AG20443 (cell line): Measurements from ENCODE around the gene LMCD1.
A peak's percentile ranks its signal among the peaks of the same experiment; 100 is the strongest.

Experiments
- DNase-seq: peaks from one replicate; pipeline ENCODE4 v3.0.0; 2012; ENCODE audit warnings: low spot score, mixed read lengths

The LMCD1 gene

DNA sequence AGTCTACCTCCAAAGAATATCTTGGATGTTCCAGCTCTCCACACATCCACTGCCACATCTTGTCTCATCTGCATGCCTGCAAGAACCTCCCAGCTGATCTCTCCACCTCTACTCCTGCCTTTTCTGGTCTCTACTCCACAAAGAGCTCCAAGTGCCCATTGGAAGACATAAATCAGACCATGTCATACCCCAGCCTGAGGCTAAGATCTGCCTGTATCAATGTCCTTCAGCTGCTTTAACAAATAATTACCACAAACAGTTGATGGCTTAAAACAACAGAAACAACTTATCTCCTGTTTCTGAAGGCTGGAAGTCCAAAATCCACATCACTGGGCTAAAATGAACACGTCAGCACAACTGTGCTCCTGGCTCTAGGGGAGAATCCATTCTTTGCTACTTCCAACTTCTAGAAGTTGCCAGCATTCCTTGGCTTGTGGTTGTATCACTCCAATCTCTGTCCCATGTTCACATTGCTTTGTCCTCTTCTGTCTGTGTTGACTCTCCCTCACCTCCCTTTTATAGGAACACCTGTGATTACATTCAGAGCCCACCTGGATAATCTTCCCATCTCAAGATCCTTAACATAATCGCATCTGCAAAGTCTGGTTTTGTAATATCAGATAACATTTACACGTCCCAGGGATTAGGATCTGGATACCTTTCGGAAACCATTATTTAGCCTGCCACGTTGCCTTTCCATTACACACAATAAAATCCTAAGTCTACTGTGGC lies 17.0 kb upstream of the LMCD1 start:
- no peak for DNase-seq

DNA sequence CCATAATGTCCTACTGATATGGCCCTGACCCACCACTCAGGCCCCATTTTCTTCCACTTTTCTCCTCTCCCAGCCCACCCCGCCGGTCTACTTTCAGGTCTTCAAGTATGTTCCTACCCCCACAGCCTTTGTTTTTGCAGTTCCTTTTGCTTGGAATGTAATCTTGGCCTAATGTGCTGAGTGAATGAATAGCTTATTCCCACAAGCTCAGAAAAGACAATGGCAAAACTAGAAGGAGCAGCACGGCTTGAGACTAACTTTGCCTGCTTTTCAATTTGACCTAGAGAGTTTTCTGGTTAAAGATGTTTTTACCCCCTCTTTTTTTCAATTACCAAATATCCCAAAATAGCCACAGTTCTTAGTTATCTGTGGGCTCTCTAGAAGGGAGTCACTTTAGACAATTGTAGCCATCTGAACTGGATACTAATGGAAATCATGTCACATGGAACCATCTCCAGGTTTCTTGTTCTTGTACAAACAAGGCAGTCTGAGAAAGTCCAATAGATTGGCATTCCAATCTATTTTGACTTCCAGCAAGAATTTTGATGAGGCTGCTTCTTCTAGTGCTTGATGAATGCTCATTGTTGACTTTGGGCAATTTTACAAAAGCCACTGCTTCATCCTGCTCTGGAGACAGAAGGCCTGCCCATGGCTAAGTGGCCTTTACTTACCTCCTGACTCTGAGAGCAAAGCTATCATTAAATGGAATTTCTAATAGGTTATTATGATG lies 16.3 kb upstream of the LMCD1 start:
- DNase-seq = no peak

DNA sequence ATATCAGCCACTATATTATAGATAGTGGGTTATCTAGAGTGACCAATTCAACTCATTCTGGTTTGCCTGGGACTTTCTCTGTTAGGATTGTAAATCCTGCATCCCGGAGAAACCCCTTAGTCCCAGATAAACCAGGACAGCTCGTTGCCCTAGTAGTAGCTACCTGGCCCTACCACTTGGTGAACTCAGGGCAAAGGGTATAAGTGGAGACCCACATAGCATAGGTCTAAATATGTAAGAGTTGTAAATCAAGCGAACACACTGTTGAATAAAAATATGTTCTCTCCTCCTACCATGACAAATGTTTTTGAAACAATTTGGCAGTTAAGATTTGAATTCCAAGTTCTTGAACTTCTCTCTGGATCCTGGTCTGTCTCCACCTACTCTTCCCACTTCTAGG lies 15.7 kb upstream of the LMCD1 start:
- DNase-seq = no peak

DNA sequence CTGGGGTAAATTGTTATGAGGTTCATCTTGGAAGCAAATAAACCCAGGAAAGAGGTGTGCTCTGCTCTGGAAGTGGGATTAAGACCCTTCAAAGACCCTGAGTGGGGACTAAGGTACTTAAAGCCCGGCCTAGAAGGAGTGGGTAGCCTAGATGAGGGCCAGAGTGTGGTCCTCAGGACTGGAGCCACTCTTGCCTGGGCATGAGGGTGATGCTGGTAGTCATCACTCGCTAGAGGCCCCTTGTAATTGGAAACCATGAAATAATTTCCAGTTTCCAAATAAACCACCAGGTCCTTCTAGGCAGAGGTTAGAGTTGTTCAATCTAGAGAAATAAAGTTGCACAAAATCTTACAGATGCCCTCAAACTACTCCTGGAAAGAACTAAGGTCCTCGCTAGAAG lies 15.2 kb upstream of the LMCD1 start:
- no peak for DNase-seq

DNA sequence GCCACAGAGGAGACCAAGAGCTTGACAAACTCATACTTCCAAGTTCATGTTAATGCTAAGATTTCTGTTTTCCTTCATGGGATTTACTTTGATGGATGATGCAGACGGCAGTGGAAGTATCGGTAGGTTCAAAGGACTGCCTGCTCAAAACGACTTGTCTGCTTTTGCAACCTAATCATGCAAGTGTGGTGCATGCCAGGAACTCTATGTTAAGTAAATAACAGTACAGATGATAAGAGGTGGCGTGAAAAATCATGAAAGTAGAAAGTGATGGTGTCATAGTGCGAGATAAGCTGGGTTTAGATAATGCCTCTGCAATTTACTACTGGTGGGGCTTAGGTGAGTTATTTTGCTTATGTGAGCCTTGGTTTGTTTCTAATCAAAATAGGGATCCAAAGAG lies 14.7 kb upstream of the LMCD1 start:
- DNase-seq = no peak

DNA sequence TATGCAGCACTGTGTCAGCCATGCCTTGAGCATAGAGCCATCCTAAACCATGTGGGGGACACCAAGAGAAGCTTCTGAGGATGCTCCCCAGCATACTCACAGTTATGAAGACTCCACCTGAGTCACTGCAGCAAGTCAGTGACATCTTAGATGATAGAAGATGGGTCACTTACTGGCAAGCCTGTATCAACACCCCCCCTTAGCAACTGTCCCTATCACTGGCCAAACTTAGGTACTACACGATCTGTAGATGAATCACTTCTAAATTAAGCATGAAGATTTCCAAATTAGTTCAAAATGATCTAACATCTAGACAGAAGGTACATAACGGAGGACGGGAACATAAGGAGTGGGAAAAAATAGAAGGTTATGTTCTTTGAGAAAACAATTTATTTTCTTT lies 13.2 kb upstream of the LMCD1 start:
- DNase-seq = peak; percentile 42

DNA sequence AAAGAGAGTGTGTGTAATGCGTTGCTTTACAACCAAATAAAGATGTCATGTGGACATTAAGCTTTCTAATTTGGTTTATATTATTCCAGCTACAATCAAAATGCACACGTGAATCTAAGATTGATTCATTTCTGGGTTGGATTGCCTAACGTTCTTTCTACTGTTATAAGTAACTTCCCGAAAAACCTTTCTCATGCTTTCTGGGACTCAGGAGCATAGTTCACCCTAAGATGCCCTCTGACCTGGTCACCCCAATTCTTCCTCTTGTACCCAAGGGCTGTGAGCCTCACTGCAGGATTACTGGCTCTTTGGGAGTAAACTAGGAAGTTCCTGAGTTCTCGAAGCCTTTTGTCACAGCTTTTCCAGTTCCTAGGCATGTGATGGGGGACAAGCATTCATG lies 12.7 kb upstream of the LMCD1 start:
- no peak for DNase-seq

DNA sequence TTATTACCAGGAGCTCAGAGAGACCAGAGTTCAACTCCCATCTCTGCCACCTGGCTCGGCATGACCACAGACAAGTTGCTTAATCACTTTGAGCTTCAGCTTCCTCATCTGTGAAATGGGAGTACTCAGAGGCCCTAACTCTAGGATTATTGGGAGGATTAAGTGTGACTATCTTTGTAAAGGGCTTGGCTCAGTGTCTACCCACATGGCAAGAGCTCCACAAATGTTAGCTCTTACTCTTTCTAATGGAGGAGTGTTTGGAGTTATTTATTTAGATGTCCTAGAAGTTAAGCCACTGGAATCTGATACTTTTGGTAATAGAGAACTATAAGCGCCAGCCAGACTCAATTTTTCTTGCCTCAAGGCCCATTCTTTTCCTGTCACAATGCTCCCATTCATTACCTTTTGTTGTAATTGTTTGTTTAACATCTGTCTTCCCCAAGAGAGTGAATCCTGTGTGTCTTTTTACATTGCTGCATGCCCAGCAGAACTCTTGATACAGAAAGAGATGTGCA lies 12.3 kb upstream of the LMCD1 start:
- DNase-seq = no peak

DNA sequence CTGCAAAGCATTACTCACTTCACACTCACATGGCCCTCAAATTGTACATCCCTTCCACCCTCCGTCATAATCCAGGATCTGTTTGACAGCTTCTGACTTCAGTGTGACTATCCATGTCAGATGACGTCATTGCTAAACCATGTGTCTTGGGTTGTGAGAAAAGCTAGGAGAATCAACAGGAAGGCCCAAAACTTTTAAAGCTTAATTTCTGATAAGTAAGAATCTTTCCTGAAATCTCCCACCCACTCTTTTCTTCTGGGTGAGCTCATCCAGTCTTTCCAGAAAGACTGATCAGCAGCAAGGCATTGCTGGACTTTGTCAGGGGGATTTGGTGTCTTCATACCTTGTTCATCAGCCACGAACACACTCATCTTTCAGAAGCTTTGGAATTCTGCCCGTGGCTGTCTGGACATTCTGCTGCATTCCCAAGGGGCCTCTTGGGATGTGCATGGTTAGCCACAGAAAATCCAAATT lies 11.5 kb upstream of the LMCD1 start:
- peak; percentile 84 for DNase-seq

DNA sequence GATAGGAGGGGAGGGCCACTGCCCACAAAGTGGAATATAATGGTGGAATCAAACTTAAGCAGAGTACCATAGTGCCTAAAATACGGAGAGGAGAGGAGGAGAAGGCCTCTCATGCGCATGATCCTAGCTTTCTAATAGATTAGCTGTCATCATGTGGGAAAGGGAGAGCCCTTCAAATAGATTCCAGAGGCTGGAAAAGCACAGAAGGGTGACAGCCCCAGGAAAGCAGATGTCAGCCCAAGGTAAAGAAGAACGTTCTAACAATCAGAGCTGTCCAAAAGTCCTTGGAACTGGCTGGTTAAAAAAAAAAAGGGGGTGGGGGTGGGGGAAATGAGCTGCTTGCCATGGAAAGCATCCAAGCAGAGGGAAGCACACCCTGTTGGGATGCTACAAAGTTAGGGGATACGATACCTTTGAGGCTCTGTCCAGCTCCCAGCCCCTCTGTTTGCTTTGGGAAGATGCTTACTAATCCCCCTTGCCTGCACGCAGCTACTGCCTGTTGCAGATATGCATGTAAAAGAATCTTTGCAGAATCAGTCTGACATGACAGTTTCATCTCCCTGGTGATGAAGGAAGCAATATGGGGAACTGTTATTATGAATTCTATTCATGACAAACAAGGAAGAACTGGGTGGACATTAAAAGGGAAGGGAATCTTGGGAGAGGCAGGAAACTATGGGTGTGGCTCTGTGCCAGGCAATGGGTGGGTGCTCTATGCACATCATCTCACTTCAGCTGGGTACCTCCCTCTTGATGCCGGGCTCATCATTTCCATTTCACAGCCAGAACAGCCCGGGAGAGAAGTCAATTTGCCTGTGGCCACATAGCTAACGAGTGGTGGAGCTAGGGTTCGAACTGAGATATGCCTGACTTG lies 10.1 kb upstream of the LMCD1 start:
- no peak for DNase-seq

DNA sequence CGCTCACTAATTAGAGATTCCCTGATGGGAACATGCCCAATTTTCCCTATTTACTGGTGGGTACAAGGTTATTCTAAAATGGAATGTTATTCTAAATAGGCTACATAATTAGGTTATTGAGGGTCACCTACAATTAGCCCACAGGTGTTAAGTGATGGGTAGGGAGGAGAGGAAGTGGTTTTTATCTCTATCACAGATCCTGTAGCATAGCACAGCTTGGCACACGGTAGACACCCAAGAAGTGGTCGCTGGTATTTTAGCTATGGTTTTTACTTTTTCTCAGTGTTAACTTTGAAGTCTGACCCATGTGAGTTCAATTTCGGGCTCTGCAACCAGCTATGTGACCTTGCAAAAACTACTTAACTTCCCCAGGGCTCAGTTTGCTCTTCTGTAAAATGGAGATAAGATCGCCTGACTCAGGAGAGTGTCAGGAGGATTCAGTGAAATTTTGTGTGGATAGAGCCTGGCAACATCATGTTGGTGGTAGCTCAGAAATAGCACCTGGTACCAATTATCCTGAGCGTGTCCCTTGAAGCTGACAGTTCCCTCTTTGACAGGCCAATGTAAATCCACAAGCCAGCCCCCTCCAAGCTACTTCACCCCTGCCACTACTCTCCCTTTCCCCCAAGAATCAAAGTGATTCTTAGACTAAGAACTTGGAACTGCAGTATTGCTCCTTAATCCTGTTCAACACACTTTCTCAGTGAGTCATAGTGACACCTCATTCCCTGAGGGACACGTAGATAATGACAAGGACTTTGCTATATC lies 8.7 kb upstream of the LMCD1 start:
- DNase-seq = peak; percentile 21

DNA sequence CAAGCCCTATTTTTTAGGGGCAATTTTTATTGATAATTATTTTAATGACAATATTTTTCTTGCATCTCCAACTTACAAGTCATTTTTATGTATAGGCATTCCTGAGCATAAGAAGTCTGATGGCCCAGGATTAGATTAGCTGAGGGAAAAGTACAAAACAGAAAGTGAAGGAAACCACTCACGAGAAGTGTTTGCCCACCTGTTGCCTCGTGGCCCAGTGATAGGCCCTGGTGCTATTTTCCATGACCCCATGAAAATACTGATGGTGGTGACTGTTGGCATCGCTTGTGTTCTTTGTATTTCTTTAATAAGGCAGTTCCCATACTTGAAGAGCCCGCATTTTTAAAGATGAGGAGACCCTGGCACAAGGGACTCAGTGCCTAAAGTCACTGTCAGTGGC lies 7.9 kb upstream of the LMCD1 start:
- no peak for DNase-seq

DNA sequence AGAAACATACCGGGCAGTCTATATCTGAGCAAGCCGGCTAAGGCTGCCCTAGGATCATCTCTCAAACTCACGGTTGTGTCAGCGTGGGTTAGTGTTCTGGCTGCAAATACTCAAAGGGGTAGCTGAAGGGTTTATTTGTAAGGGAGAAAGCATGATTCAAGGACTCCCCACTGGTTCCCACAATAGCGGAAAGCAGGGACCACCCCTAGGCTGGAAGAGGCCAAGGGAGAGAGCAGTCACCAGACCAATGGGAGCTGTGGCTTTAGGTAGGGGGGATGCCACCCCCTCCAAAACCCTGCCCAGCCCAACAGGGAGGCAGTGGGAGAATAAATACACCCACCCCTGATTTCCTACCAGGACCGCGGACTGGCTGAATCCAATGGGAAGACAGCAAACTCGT lies 7.3 kb upstream of the LMCD1 start:
- DNase-seq = no peak

DNA sequence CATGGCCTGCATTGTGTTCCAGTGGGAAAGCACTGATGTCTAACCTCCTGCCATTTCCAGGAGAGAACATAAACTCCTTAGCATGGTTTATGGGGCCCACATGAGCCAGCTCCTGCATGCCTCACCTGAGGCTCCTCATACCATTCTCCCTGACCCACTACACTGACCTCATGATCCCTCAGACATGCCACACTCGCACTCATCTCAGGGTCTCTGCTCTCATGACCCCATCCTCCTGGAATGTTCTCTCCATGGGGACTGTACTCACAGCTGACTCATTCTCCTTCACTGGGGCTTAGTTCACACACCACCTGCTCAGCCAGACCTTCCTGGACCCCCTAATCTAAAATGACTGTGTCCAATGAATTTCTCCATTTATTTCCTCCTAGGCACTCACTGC lies 4.0 kb upstream of the LMCD1 start:
- no peak for DNase-seq

DNA sequence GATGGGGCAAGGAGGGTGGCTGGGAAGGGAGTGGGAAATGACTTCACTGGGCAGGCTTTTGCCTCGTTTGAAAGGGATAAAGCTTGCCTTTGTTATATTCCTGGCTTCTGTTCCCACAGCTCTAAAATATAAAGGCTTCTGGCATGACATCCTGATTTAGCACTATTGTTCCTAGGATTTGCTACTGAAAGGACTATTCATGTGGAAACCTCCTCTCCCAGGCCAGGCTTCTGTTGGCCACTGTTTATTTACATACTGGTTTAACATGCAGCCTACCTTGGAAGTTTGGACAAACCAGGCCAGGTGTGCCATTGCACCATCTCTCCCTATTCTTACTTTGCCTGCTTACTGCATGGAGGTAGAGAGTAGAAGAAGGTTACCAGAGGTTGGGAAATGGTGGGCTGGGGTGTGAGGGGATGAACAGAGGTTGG lies 2.4 kb upstream of the LMCD1 start:
- DNase-seq = no peak

DNA sequence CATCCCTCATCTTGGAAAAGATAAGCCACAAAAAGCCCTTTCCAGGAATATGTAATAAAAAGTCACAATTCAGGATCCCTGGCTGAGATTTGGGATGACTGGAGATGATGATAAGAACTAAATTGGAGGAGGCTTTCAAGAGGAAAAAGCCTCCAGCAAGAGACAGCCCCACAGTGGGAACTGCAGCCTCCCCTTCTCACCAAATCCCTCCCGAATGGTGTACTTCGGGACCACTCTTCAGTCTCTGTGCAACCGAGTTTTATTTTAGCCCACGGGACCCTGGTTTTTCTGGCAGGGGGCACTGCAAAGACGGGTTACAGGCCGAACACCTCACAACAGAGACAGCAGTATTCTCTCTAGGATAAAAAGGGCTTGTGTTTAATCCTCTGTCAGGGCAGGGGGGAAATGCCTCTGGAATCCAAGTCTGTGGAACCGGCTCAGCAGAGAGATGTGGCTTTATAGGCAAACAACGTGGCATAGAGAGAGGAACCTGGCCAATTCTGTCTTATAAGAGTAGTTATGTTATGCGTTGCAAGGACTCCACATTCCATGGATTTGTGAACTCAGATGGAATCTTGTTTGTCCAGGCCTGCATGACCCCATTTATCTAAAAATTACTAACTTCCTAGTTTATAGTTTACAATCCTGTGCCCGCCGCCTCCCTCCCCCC lies 1.2 kb upstream of the LMCD1 start:
- peak; percentile 40 for DNase-seq

DNA sequence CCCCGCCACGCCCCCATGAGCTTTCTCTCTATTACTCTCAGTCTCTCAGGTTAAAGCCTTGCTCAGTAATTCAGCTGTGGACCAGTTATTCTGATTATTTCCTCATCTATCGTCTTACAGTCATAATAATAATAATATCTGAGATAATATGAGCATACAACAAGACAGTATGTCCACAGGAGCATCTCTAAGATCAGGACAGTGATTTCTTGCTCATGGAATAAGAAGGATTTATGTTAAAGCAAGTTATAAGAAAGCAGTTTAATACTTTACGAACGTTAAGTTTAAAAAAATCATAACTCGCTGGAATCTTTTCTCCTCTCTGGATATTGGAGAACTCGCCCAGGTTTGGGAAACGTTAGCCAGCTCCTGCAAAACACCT lies 643 bp upstream of the LMCD1 start:
- no peak for DNase-seq

DNA sequence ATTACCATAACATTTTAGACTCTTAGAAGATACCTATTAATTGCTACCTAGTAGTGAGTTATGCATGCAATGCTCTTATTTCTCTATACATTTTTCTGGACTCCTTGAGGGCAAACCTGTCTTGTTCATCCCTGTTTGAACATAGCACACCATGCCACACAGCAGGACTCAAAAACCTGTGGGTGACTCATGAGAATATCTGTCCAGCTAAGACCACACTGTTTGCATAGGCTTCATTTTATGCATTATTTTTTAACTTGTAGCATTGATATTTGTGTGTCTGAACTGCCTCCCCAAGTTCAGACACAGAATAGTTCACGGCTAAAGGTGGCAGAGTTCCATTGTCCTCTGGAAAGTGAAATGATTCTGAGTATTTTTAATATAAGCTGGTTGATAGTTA lies 1.8 kb downstream of the LMCD1 start:
- DNase-seq = no peak

DNA sequence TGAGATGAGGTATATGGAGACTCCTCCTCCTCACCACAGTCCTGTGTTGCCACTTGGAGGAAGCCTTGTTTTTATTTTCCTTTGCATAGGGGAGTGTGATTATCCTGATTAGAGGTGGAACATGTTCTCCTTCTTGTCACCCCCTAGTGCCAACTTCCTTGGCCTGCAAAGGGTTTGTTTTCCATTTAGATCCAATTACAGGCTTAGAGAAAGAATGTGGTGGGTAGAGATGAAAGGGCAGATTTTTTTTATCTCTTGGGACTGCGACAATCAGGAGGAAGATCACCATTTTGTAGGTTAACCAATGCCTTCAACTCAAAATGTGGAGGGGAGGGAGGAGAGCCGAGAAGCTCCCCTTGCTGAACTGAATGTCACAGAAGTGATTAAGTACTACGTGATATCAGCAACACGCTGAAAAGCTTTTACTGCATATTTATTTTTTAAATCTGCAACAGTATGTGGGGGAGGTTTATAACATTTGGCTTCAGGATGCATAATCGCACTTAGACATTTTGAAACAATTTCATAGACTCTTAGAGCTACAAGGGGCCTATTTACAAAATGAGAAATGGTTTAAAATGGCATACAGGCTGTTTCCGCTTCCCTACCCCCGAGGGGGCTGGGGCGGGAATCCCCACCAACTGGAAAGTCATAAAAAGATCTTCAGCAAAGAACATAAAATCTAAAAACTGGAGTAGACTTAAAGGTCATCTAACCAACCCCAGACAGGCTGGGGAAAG lies 2.4 kb downstream of the LMCD1 start:
- no peak for DNase-seq

DNA sequence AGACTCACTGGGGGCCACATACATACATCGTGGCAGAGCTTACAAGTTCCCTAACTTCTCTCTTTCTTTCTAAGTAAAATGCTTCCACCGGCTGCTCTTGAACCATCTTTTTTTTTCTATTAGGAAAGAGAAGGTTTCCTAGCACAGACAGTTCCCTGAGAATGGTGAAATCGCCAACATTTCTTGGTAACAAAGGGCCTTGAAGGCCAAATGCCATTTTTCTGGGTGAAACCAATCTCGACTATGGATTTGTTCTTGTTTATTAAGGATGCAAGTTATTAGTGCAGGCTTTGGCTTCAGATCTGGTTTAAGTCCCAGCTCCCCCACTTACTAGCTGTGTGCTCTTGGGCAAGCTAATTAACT lies 3.0 kb downstream of the LMCD1 start:
- no peak for DNase-seq

DNA sequence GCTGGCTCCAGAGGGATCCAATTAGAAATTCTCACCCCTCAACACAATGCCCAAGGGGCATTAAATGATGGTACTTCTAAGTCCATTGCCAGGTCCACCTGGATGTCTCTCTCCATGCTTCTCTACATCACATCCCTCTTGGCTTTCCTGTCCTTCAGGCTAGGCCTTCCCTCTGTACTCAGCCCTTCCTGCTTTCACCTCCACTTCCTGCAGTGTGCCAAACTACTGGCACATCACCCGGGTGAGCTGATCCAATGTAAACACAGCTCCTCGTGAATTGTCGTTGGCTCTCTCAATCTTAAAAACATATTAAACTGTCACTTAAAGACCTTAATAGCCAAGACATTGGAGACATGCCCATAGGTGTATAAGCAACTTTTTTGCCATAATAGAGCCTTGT lies 4.0 kb downstream of the LMCD1 start:
- DNase-seq = no peak
